ENCODE measurements around the gene CACNA2D2. TPM values are rescaled to one million over a fixed set of nuclear protein-coding genes. Genes with fewer than 3 reads are reported as not detected.
A peak's percentile ranks its signal among the peaks of the same experiment; 100 is the strongest.

Gene CACNA2D2
- total RNA-seq, 1 donor from 2014 or later = 5.0 TPM

DNA sequence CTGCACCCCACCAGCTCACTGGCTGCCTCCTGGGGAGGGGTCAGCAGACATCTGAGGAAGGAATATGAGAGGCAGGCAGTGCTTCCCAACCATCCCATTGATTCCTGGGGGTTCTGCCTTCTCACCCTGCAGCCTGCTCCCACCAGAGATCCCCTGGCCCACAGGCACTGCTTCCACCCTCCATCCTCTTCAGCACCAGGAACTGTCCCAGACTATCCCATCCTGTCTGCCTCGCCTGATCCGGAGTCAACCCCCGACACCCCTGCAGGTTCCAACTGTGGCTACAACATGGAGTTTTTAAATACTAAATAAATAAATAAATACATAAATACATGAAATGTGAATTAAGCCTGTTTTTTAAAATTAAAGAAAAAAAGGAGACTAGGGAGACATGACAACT lies 43.6 kb downstream of the CACNA2D2 start:
- Mint-ChIP-seq H3K27me3 (ENCODE audit: unreplicated experiment) (peaks cover 5% of the 10 kb centered on the region), H3K27ac (ENCODE audit: unreplicated experiment) (no peak overlapping the region), H3K9me3 (ENCODE audit: unreplicated experiment) (peaks cover 1% of the 10 kb centered on the region)

DNA sequence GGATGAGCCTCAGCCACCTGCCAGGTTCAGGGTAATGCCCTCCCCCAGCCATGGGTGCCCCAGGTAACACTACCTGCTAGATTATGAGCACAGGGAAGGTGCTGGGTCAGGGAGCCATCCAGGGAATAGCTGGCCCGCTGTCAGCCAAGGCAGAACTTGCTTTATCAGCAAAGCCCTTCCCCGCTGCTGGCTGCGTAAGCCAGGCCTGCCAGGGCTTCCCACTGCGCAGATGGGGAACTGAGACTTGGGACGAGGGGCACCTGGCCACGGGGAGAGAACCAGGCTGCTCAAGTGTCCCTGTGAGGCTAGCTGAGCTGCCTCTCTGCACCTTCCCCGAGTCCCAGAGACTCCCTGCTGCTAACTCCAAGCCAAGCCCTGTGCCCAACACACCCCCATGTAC lies 45.4 kb downstream of the CACNA2D2 start:
- no peak for DNase-seq
- Mint-ChIP-seq H3K27me3 (ENCODE audit: unreplicated experiment) (peaks cover 5% of the 10 kb centered on the region), H3K9me3 (ENCODE audit: unreplicated experiment) (peaks cover 1% of the 10 kb centered on the region), H3K36me3 (ENCODE audit: unreplicated experiment) (no peaks in the 10 kb centered on the region), H3K4me3 (ENCODE audit: unreplicated experiment) (no peak overlapping the region), H3K27ac (ENCODE audit: unreplicated experiment) (no peak overlapping the region), H3K4me1 (ENCODE audit: low read depth, unreplicated experiment) (peaks cover 25% of the 10 kb centered on the region)
- TF ChIP-seq, protein P1, sequence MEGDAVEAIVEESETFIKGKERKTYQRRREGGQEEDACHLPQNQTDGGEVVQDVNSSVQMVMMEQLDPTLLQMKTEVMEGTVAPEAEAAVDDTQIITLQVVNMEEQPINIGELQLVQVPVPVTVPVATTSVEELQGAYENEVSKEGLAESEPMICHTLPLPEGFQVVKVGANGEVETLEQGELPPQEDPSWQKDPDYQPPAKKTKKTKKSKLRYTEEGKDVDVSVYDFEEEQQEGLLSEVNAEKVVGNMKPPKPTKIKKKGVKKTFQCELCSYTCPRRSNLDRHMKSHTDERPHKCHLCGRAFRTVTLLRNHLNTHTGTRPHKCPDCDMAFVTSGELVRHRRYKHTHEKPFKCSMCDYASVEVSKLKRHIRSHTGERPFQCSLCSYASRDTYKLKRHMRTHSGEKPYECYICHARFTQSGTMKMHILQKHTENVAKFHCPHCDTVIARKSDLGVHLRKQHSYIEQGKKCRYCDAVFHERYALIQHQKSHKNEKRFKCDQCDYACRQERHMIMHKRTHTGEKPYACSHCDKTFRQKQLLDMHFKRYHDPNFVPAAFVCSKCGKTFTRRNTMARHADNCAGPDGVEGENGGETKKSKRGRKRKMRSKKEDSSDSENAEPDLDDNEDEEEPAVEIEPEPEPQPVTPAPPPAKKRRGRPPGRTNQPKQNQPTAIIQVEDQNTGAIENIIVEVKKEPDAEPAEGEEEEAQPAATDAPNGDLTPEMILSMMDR (IDR thresholded peaks at IDR 0.05; ENCODE audit: partially characterized antibody, unreplicated experiment) = no peak

More for the DNA sequence above, 43.6 kb downstream of the CACNA2D2 start:
- H3K4me1 Mint-ChIP-seq (ENCODE audit: low read depth, unreplicated experiment) = peaks cover 21% of the 10 kb centered on the region
- H3K36me3 Mint-ChIP-seq (ENCODE audit: unreplicated experiment) = no peaks in the 10 kb centered on the region
- no peak overlapping the region for H3K4me3 Mint-ChIP-seq (ENCODE audit: unreplicated experiment)
- TF ChIP-seq, protein P1 (IDR thresholded peaks at IDR 0.05; ENCODE audit: partially characterized antibody, unreplicated experiment) = no peak
- DNase-seq = no peak

DNA sequence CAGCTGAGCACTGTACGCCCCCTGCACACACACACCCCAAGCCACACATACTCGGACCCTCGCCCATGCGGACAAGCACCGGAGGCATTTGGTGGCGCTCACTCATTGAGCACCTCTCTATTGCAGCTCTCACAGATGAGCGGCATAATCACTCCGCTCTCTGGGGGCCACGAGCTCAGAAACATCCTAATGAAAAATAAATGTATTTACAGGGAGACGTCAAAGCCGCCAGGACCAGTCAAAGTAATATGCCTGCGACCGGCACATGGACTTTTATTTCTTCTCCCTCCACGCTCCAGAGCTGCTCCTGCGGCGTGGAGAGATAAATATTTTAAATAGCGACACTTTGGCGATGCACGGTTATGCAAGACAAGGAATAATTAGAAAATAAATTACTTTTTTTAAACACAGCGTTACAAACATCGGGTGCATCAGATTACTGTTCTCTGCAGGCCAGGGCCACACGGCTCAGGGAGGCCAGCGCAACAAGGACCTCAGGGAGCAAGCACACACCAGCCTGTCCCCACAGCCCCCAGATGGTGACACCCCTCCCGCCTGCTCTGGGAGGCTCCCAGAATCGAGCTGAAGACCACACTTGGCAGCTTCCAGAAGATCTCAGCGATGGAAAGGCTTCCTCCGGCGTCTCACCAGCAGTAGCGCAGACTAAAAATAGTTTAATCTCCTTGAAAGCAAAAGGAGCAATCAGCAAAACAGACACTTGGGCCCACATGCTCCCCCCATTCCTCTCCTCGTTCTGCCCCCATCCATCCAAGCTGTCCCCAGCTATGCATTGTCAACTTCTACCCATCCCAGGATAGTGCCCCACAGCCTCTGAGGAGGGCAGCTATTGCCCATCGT lies 48.0 kb downstream of the CACNA2D2 start:
- DNase-seq = no peak
- Mint-ChIP-seq H3K9me3 (ENCODE audit: unreplicated experiment) (peaks cover 1% of the 10 kb centered on the region), H3K27ac (ENCODE audit: unreplicated experiment) (peak overlapping the region; percentile 69), H3K4me1 (ENCODE audit: low read depth, unreplicated experiment) (peaks cover 16% of the 10 kb centered on the region), H3K36me3 (ENCODE audit: unreplicated experiment) (no peaks in the 10 kb centered on the region), H3K4me3 (ENCODE audit: unreplicated experiment) (peak overlapping the region; percentile 33), H3K27me3 (ENCODE audit: unreplicated experiment) (peaks cover 9% of the 10 kb centered on the region)
- TF ChIP-seq, protein P1 (IDR thresholded peaks at IDR 0.05; ENCODE audit: partially characterized antibody, unreplicated experiment) = no peak

DNA sequence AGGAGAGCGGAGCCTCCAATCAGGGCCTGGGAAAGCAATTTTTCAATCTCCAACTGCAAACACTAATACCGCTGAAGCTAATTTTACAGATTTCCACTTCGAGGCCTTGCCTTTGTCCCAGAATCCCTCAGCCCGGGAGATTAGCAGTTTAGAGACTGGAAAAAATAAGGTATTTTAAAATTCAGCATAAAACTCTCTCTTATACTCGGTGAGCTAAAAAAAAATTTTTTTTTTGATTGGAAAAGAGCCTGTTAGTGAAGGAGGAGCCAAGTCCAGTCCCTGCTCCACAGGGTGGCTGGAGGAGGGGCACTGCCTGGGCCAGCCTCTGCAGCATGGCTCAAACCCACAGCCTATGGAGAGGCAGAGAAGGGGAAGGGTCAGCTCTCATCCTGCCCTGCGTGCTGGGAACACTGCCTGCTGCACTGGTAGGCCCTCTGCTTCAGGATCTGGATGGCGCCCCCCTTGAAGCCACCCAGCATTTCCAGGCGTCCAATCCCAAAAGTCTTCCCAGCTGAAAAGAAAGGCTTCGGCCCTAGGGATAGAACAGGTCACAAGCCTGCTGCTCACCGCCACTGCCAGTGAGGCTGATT lies 48.9 kb downstream of the CACNA2D2 start:
- no peaks in the 10 kb centered on the region for H3K36me3 Mint-ChIP-seq (ENCODE audit: unreplicated experiment)
- H3K27ac Mint-ChIP-seq (ENCODE audit: unreplicated experiment) = peak overlapping the region; percentile 69
- H3K4me1 Mint-ChIP-seq (ENCODE audit: low read depth, unreplicated experiment) = peaks cover 16% of the 10 kb centered on the region
- peaks cover 9% of the 10 kb centered on the region for H3K27me3 Mint-ChIP-seq (ENCODE audit: unreplicated experiment)
- peak overlapping the region; percentile 25 for H3K4me3 Mint-ChIP-seq (ENCODE audit: unreplicated experiment)
- DNase-seq = no peak
- TF ChIP-seq, protein P1 (IDR thresholded peaks at IDR 0.05; ENCODE audit: partially characterized antibody, unreplicated experiment) = no peak
- peaks cover 1% of the 10 kb centered on the region for H3K9me3 Mint-ChIP-seq (ENCODE audit: unreplicated experiment)

DNA sequence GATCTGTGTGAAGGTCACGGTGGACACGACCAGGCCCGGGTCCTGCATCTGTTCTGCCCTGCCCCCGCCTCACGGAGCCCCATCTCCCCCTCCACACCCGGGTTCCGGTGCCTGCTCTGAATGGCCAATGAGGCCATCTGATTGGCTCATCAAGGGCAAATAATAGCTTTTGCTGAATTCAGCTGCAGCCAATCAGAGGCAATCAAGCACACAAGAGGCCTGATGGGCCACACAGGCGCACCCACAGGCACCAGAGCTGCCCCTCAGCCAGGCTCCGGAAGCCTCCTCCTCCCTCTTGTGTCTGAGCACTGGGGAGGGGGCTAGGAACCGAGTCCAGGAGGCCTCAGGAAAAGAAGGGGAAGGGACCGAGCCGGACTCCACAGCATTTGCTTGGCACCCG lies 49.5 kb downstream of the CACNA2D2 start:
- no peak overlapping the region for H3K27ac Mint-ChIP-seq (ENCODE audit: unreplicated experiment)
- no peak for DNase-seq
- TF ChIP-seq, protein P1 (IDR thresholded peaks at IDR 0.05; ENCODE audit: partially characterized antibody, unreplicated experiment) = no peak
- peaks cover 9% of the 10 kb centered on the region for H3K27me3 Mint-ChIP-seq (ENCODE audit: unreplicated experiment)
- peaks cover 16% of the 10 kb centered on the region for H3K4me1 Mint-ChIP-seq (ENCODE audit: low read depth, unreplicated experiment)
- H3K4me3 Mint-ChIP-seq (ENCODE audit: unreplicated experiment) = no peak overlapping the region
- peaks cover 1% of the 10 kb centered on the region for H3K9me3 Mint-ChIP-seq (ENCODE audit: unreplicated experiment)
- H3K36me3 Mint-ChIP-seq (ENCODE audit: unreplicated experiment) = no peaks in the 10 kb centered on the region

Measured in glutamatergic neuron (in vitro differentiated cells).